Panc1 (cell line): Measurements from ENCODE around the gene ERMARD. TPM values are rescaled to one million over a fixed set of nuclear protein-coding genes. Genes with fewer than 3 reads are reported as not detected.

Experiments
- ATAC-seq: fragments of 200-7000 bp; cut with Tn5 transposase; 2 replicates; pipeline ENCODE4 v1.9.1; 2020; ENCODE audit warnings: mild to moderate bottlenecking, moderate library complexity
- BruUV-seq: library from RNA; stranded (reverse); fragments of 400-500 nt; replicated peaks from 2 replicates; lab custom pipeline; 2021; lab: Mats Ljungman, UMichigan
- CTCF ChIA-PET: fragments of 300-600 bp; sonication (Branson Sonifier 250); formaldehyde crosslinking; loops from one replicate; lab custom pipeline; 2022; ENCODE audit warnings: antibody characterized with exemption; lab: Charles Lee
- POLR2A ChIA-PET: fragments of 300-600 bp; sonication (Branson Sonifier 250); formaldehyde crosslinking; loops from one replicate; lab custom pipeline; 2022; ENCODE audit warnings: antibody characterized with exemption; lab: Charles Lee
- DNase-seq: peaks from one replicate; pipeline ENCODE4 v3.0.0-alpha.2; 2010; ENCODE audit warnings: low read depth, low spot score
- H3K27ac ChIP-seq: 2 replicates; pipeline ENCODE4 v1.5.1; 2011; ENCODE audit warnings: mild to moderate bottlenecking, low read length, inconsistent platforms
- H3K27me3 ChIP-seq: fragments of 200-500 bp; sonication (Bioruptor generic); 2 replicates; pipeline ENCODE4 v1.6.0; 2014; ENCODE audit warnings: low read length, inconsistent platforms; ENCODE audit not compliant: control insufficient read depth, insufficient read depth
- H3K36me3 ChIP-seq: fragments of 200-500 bp; sonication (Bioruptor generic); 2 replicates; pipeline ENCODE4 v1.5.1; 2014; ENCODE audit warnings: inconsistent platforms, mild to moderate bottlenecking, low read length, moderate library complexity; ENCODE audit not compliant: control insufficient read depth, insufficient read depth
- H3K4me1 ChIP-seq: 2 replicates; pipeline ENCODE4 v1.5.1; 2011; ENCODE audit warnings: inconsistent platforms, mild to moderate bottlenecking, low read length, moderate library complexity; ENCODE audit not compliant: control insufficient read depth, insufficient read depth
- H3K4me3 ChIP-seq, 2 experiments: 2 replicates each; pipeline ENCODE4 v1.5.1; 2011 to 2012; ENCODE audit warnings: low read depth in 2 of 2, low read length in 2 of 2, mild to moderate bottlenecking in 2 of 2, inconsistent platforms in 1 of 2, moderate library complexity in 1 of 2
- H3K9me3 ChIP-seq: fragments of 200-500 bp; sonication (Bioruptor generic); 2 replicates; pipeline ENCODE4 v1.5.1; 2014; ENCODE audit warnings: low read depth, mild to moderate bottlenecking, inconsistent platforms, low read length, moderate library complexity; ENCODE audit not compliant: control insufficient read depth, insufficient read depth
- POLR2AphosphoS5 ChIP-seq: IDR thresholded peaks from 2 replicates; pipeline ENCODE4 v1.6.1; 2012; ENCODE audit warnings: mild to moderate bottlenecking, low read depth, low read length, moderate library complexity
- SIN3A ChIP-seq: IDR thresholded peaks from 2 replicates; pipeline ENCODE4 v1.6.1; 2012; ENCODE audit warnings: low read depth, mild to moderate bottlenecking, low read length, moderate library complexity, borderline replicate concordance; ENCODE audit not compliant: insufficient read depth
- TCF7L2 ChIP-seq: IDR thresholded peaks from 2 replicates; pipeline ENCODE4 v1.6.1; 2011; ENCODE audit warnings: mild to moderate bottlenecking, low read depth, low read length, inconsistent platforms
- in situ Hi-C: cut with HindIII; loops from 2 replicates; pipeline ENCODE4 v1.10.0; 2016; ENCODE audit warnings: low sequenced_read_pairs, low pct_unique_long_range_greater_than_20kb
- intact Hi-C: fragments of 100-400 bp; cut with micrococcal nuclease; formaldehyde crosslinking; loops from one replicate; pipeline ENCODE4 v1.10.0; 2022; ENCODE audit not compliant: unreplicated experiment
- total RNA-seq: library from RNA; stranded (reverse); gene quantifications from one replicate; pipeline ENCODE4 v1.2.1, GENCODE V29; 2021; ENCODE audit not compliant: unreplicated experiment
- TF ChIP-seq, protein P1 (sequence below): fragments of 450-650 bp; IDR thresholded peaks from 2 replicates; pipeline ENCODE4 v1.5.1; 2017; ENCODE audit warnings: mild to moderate bottlenecking
- TF ChIP-seq, protein P2 (sequence below), 2 experiments: IDR thresholded peaks; 2 replicates each; pipeline ENCODE4 v1.6.1; 2011 to 2012; ENCODE audit warnings: low read depth in 2 of 2, control low read depth in 1 of 2, low read length in 1 of 2, mild to moderate bottlenecking in 1 of 2, moderate library complexity in 1 of 2; ENCODE audit not compliant: insufficient read depth in 1 of 2

The ERMARD gene
- total RNA-seq, 1 experiment from 2014 or later = 38.5 TPM

DNA sequence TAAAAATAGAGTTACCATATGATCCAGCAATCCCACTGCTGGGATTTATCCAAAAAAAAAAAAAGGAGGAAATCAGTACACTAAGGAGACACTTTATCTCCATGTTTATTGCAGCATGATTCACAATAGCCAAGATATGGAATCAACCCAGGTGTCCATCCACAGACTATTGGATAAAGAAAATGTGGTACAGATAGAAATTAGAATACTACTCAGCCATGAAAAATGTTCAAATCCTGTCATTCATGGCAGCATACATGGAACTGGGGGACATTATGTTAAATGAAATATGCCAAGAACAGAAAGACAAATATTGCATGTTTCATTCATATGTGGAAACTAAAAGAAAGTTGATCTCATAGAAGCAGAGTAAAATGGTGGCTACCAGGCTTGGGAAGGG, 75.3 kb downstream of the ERMARD start:
- ATAC-seq = no peak
- in situ Hi-C loops = no loop called here
- DNase-seq = no peak
- CTCF ChIA-PET = no interaction called here
- intact Hi-C loops = no loop called here
- no peaks in the 10 kb centered on the region for H3K36me3 ChIP-seq
- H3K27me3 ChIP-seq = no peaks in the 10 kb centered on the region; the same call in none of the 2 replicates
- no peaks in the 10 kb centered on the region for H3K9me3 ChIP-seq
- H3K4me1 ChIP-seq = no peaks in the 10 kb centered on the region
- no peak overlapping the region for H3K27ac ChIP-seq
- TF ChIP-seq POLR2AphosphoS5 = no peak
- POLR2A ChIA-PET = no interaction called here
- no peak overlapping the region for H3K4me3 ChIP-seq
- no TSS peak for BruUV-seq

DNA sequence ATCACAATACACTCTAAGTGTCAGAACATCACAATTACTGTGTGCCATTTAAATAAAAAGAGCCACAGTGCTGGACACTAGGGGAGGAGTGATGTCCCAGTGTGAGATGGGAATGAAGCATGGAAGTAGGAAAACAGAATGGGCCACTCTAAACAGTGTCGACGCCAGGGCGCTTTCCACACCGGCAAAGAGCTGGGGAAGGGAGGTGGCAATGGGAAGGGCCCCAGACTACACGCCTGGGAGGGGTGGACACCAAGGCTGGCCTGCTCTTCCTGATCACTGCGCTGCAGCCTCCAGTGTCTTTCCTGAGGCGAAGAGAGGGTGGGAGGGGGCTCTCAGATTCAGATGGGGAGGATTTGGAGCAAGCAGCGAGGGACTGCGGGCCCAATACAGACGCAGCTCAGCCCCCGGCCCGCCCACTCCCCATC, 75.9 kb downstream of the ERMARD start:
- DNase-seq (no peak), ATAC-seq (no peak)
- H3K4me3 ChIP-seq = no peak overlapping the region
- POLR2A ChIA-PET = no interaction called here
- no peaks in the 10 kb centered on the region for H3K4me1 ChIP-seq
- in situ Hi-C loops = no loop called here
- H3K27ac ChIP-seq = no peak overlapping the region
- TF ChIP-seq, protein P1, sequence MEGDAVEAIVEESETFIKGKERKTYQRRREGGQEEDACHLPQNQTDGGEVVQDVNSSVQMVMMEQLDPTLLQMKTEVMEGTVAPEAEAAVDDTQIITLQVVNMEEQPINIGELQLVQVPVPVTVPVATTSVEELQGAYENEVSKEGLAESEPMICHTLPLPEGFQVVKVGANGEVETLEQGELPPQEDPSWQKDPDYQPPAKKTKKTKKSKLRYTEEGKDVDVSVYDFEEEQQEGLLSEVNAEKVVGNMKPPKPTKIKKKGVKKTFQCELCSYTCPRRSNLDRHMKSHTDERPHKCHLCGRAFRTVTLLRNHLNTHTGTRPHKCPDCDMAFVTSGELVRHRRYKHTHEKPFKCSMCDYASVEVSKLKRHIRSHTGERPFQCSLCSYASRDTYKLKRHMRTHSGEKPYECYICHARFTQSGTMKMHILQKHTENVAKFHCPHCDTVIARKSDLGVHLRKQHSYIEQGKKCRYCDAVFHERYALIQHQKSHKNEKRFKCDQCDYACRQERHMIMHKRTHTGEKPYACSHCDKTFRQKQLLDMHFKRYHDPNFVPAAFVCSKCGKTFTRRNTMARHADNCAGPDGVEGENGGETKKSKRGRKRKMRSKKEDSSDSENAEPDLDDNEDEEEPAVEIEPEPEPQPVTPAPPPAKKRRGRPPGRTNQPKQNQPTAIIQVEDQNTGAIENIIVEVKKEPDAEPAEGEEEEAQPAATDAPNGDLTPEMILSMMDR = no peak
- TF ChIP-seq TCF7L2 (no peak), SIN3A (no peak), POLR2AphosphoS5 (no peak)
- TF ChIP-seq, protein P2, sequence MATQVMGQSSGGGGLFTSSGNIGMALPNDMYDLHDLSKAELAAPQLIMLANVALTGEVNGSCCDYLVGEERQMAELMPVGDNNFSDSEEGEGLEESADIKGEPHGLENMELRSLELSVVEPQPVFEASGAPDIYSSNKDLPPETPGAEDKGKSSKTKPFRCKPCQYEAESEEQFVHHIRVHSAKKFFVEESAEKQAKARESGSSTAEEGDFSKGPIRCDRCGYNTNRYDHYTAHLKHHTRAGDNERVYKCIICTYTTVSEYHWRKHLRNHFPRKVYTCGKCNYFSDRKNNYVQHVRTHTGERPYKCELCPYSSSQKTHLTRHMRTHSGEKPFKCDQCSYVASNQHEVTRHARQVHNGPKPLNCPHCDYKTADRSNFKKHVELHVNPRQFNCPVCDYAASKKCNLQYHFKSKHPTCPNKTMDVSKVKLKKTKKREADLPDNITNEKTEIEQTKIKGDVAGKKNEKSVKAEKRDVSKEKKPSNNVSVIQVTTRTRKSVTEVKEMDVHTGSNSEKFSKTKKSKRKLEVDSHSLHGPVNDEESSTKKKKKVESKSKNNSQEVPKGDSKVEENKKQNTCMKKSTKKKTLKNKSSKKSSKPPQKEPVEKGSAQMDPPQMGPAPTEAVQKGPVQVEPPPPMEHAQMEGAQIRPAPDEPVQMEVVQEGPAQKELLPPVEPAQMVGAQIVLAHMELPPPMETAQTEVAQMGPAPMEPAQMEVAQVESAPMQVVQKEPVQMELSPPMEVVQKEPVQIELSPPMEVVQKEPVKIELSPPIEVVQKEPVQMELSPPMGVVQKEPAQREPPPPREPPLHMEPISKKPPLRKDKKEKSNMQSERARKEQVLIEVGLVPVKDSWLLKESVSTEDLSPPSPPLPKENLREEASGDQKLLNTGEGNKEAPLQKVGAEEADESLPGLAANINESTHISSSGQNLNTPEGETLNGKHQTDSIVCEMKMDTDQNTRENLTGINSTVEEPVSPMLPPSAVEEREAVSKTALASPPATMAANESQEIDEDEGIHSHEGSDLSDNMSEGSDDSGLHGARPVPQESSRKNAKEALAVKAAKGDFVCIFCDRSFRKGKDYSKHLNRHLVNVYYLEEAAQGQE (IDR thresholded peaks at IDR 0.05; ENCODE audit: insufficient read depth in 1 of 2, low read depth in 2 of 2, low read length in 1 of 2) = no peak
- intact Hi-C loops = no loop called here
- no peaks in the 10 kb centered on the region for H3K36me3 ChIP-seq
- H3K9me3 ChIP-seq = no peaks in the 10 kb centered on the region
- BruUV-seq = no TSS peak
- H3K27me3 ChIP-seq = no peaks in the 10 kb centered on the region; the same call in 1 of the 2 replicates
- CTCF ChIA-PET = no interaction called here

DNA sequence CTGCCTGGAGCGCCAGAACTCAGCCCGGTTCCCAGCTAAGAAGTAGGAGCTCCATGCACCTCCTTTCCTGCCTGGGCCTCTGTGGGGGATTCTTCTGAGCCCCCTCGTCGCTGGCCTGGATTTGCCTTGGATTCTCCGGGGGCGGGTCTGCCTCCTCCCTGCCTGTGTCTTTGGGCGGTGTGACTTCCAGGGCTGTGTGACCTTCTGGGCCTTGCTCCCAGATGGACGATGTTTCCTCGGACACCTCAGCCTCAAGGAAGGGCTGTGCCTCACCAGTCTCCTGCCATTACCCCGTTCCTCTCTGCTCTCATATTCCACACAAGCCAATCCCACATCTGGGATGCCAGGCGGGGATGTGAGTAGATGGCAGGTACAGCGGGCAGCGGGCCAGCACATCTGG, 76.8 kb downstream of the ERMARD start:
- peaks cover 3% of the 10 kb centered on the region for H3K27me3 ChIP-seq
- DNase-seq (no peak), ATAC-seq (no peak)
- no TSS peak for BruUV-seq
- CTCF ChIA-PET = no interaction called here
- H3K36me3 ChIP-seq = no peaks in the 10 kb centered on the region
- TF ChIP-seq POLR2AphosphoS5 (no peak), TCF7L2 (no peak)
- TF ChIP-seq, protein P1 = no peak
- intact Hi-C loops = no loop called here
- no peak overlapping the region for H3K4me3 ChIP-seq
- in situ Hi-C loops = no loop called here
- POLR2A ChIA-PET = no interaction called here
- H3K4me1 ChIP-seq = no peaks in the 10 kb centered on the region
- no peaks in the 10 kb centered on the region for H3K9me3 ChIP-seq
- H3K27ac ChIP-seq = no peak overlapping the region
